Measurements from ENCODE around the gene CDH24. TPM values are rescaled to one million over a fixed set of nuclear protein-coding genes. Genes with fewer than 3 reads are reported as not detected.

CDH24 gene
- total and polyA plus RNA-seq, 2 of the 8 experiments (the other 6 are each of a cell fraction or from before 2014, with no cell fraction given) = 18.1 to 27.6 TPM

DNA sequence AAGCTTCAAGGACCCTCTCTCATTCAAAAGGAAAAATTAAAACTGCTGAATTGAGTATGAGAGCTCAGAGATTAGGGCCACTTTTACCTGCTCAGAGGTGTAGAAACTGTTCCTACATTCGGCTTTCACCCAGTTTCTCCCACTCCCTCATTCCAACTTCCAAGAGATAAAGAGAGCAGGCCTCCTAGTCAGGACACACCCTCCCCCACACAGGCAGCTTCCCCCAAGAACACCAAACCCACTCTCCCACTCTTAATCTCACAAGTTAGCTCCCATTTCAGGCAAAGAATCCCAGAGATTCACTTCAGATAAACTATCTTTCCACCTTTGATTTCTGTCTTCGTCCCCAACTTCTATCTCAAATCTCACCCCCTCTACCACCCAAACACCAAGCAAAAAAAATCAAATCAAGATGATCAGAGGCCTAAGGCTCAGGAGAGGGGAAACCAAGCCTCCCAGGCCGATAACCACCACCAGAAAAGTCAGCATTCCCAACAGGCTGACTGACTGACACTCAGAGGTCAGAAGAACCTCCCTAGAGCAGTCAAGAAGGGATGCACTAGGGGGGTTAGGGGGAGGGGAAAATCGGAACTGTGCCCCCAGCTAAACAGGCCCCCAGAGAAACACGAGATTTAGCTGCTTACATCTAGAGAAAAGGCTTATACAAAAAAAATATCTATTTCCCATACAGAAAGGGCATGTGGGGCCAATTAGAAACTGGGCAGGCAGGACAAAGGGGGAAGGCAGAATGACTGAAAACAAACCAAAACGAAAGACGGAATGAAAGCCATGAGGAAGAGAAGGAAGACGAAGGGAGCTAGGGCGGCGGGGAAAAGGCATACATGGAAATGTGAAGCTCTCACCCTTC, 13.2 kb upstream of the CDH24 start:
- Histone ChIP-seq H2AK5ac (ENCODE audit: low read depth, low read length) (0 out of 2 replicates have a peak overlapping the region, but pooled peaks have one; percentile 72), H3K4me3 (ENCODE audit: extremely low read depth in 1 of 4, insufficient read depth in 2 of 4, low read depth in 3 of 4, low read length in 4 of 4) (peak overlapping the region; percentile 76 to 98 (median 89)), H2BK5ac (ENCODE audit: low read depth, low read length) (peak overlapping the region; percentile 86), H4K91ac (replicated peaks; ENCODE audit: insufficient read length, low read length) (no peak overlapping the region), H3K9ac (replicated peaks in 1 of 4; ENCODE audit: extremely low read depth in 1 of 4, low read depth in 3 of 4, low read length in 3 of 4) (peak overlapping the region; percentile 90 to 97 (median 92)), H3K18ac (ENCODE audit: extremely low read depth, low read length) (peak overlapping the region; percentile 2; the same call in 1 of the 2 replicates), H3K4me2 (ENCODE audit: insufficient read depth in 1 of 2, low read depth in 2 of 2, low read length in 2 of 2) (peak overlapping the region; percentile 92 to 99), H2AFZ (ENCODE audit: low read length) (no peak overlapping the region), H3K79me2 (ENCODE audit: control insufficient read depth in 1 of 2, insufficient read depth in 2 of 2, low read length in 2 of 2) (peaks cover 23 to 55% of the 10 kb centered on the region in 2 experiments), H2BK12ac (ENCODE audit: low read depth, low read length) (no peak overlapping the region; the same call in 1 of the 2 replicates), H3K27ac (ENCODE audit: low read depth, low read length) (peak overlapping the region; percentile 86), H4K20me1 (replicated peaks in 1 of 2; ENCODE audit: control insufficient read depth in 1 of 2, insufficient read depth in 2 of 2, low read length in 2 of 2) (peaks cover 18 to 20% of the 10 kb centered on the region in 2 experiments), H3K4me1 (replicated peaks in 1 of 4; ENCODE audit: control insufficient read depth in 3 of 4, insufficient read depth in 4 of 4, low read length in 3 of 4) (peaks cover 5 to 27% (median 15%) of the 10 kb centered on the region in 4 experiments; a peak in 6 of 7 replicates), H3K23ac (ENCODE audit: insufficient read length) (no peak overlapping the region), H4K5ac (ENCODE audit: insufficient read length, low read depth, low read length) (peak overlapping the region; percentile 55), H4K8ac (ENCODE audit: extremely low read depth, insufficient read depth, low read length) (no peak overlapping the region), H3K23me2 (ENCODE audit: low read depth, low read length) (peaks cover 14% of the 10 kb centered on the region), H2BK20ac (ENCODE audit: low read length) (no peak overlapping the region), H3K4ac (replicated peaks; ENCODE audit: insufficient read length, low read depth, low read length) (no peak overlapping the region), H3K9me3 (ENCODE audit: insufficient read depth in 2 of 2, low read depth in 1 of 2, low read length in 1 of 2) (no peaks in the 10 kb centered on the region), H2BK120ac (replicated peaks; ENCODE audit: low read depth, low read length) (no peak overlapping the region), H3K36me3 (ENCODE audit: control insufficient read depth in 2 of 4, insufficient read depth in 4 of 4, low read length in 3 of 4) (peaks cover 23 to 57% (median 39%) of the 10 kb centered on the region in 4 experiments), H3K27me3 (replicated peaks in 1 of 4; ENCODE audit: control insufficient read depth in 3 of 4, extremely low read depth in 1 of 4, insufficient read depth in 3 of 4, low read length in 3 of 4) (no peaks in the 10 kb centered on the region), H3K56ac (replicated peaks; ENCODE audit: insufficient read length, low read depth, low read length) (no peak overlapping the region), H3K14ac (ENCODE audit: insufficient read length) (no peak overlapping the region), H2BK15ac (ENCODE audit: low read length) (no peak overlapping the region), H3K79me1 (ENCODE audit: low read depth, low read length) (peaks cover 7% of the 10 kb centered on the region)
- 15 to 100% methylated on average over 1 to 10 of the region's 10 CpGs for WGBS, 2 experiments (ENCODE audit: extremely low coverage in 1 of 2, insufficient coverage in 1 of 2, insufficient read length in 1 of 2, insufficient replicate concordance in 2 of 2, low coverage in 1 of 2, low lambda C conversion rate in 2 of 2, missing lambda C conversion rate in 1 of 2)
- ChIA-PET POLR2A (ENCODE audit: partially characterized antibody) (interaction anchor here (0.7 to 4.0 kb wide), 19 partner anchors 8 to 114 kb away, joined by 3 to 37 read pairs (median 9); partner anchors contain the start of genes ACIN1, AJUBA, C14orf119 and CIROP), CTCF (ENCODE audit: partially characterized antibody) (interaction anchor here (0.7 to 3.0 kb wide), 9 partner anchors 10 to 266 kb away, joined by 3 to 15 read pairs (median 4); no protein-coding TSS in a partner anchor)
- FAIRE-seq = no peak
- DNase-seq (ENCODE audit: low read depth in 1 of 2, low spot score in 2 of 2) = no peak
- no peak for TF ChIP-seq CHD2 (IDR thresholded peaks at IDR 0.05; ENCODE audit: low read length)
- no peak for TF ChIP-seq EP300 (IDR thresholded peaks at IDR 0.05; ENCODE audit: borderline replicate concordance in 1 of 2, low read depth in 2 of 2, low read length in 2 of 2)
- no peak for TF ChIP-seq JUN (IDR thresholded peaks at IDR 0.05; ENCODE audit: low read depth, low read length)
- TF ChIP-seq EGR1 (IDR thresholded peaks at IDR 0.05; ENCODE audit: borderline replicate concordance, low read depth, low read length) = no peak
- no peak for TF ChIP-seq MAFK (IDR thresholded peaks at IDR 0.05; ENCODE audit: low read depth, low read length)
- TF ChIP-seq EZH2 (IDR thresholded peaks at IDR 0.05; ENCODE audit: low read depth, low read length, severe bottlenecking) = no peak
- TF ChIP-seq SIRT6 (IDR thresholded peaks at IDR 0.05; ENCODE audit: low read length) = no peak
- no peak for TF ChIP-seq PHF8 (conservative IDR thresholded peaks at IDR 0.05; ENCODE audit: low read depth, low read length)

Data from H1 (cell line).